HEK293 (cell line): ENCODE results near the gene MARK3.

Source experiments
- CTCF ChIA-PET: fragments of 350-600 bp; formaldehyde crosslinking; extraction: SDS; loops from one replicate; lab custom pipeline; 2021; ENCODE audit warnings: antibody characterized with exemption; lab: Yijun Ruan, JAX
- POLR2A ChIA-PET: fragments of 300-600 bp; formaldehyde crosslinking; extraction: SDS; loops from one replicate; lab custom pipeline; 2020; ENCODE audit warnings: antibody characterized with exemption, inconsistent platforms; lab: Yijun Ruan, JAX
- H3K27ac ChIP-seq: fragments of 200-500 bp; sonication (Bioruptor generic); 2 replicates; pipeline ENCODE4 v1.5.1; 2014; ENCODE audit warnings: low read depth, low read length, control low read depth, inconsistent platforms; ENCODE audit errors: extremely low read depth
- H3K36me3 ChIP-seq, 2 experiments: fragments of 200-500 bp in 1 of 2; sonication (Bioruptor generic) in 1 of 2; 1 replicate in 1 of 2; 2 replicates in 1 of 2; pipeline ENCODE4 v1.5.1; 2014 to 2017; ENCODE audit warnings: inconsistent platforms in 2 of 2, low read length in 2 of 2; ENCODE audit not compliant: control insufficient read depth in 2 of 2, insufficient read depth in 1 of 2
- H3K4me1 ChIP-seq: fragments of 200-500 bp; sonication (Bioruptor generic); 2 replicates; pipeline ENCODE4 v1.5.1; 2014; ENCODE audit warnings: mild to moderate bottlenecking, low read length, inconsistent platforms; ENCODE audit not compliant: control insufficient read depth, insufficient read depth
- H3K4me3 ChIP-seq: 2 replicates; pipeline ENCODE4 v1.5.1; 2011; ENCODE audit warnings: low read depth, mild to moderate bottlenecking, control low read depth, low read length, moderate library complexity
- H3K9me3 ChIP-seq: fragments of 200-500 bp; sonication (Bioruptor generic); 2 replicates; pipeline ENCODE4 v1.5.1; 2014; ENCODE audit warnings: low read depth, low read length, inconsistent platforms; ENCODE audit not compliant: control insufficient read depth, insufficient read depth
- GLIS1 ChIP-seq: fragments of 450-650 bp; formaldehyde crosslinking; IDR thresholded peaks from 2 replicates; pipeline ENCODE4 v1.5.1; 2016; ENCODE audit warnings: missing biosample characterization, missing genetic modification characterization
- KLF1 ChIP-seq: fragments of 450-650 bp; formaldehyde crosslinking; IDR thresholded peaks from 2 replicates; pipeline ENCODE4 v1.5.1; 2016; ENCODE audit warnings: missing biosample characterization, missing genetic modification characterization
- KLF7 ChIP-seq: fragments of 450-650 bp; formaldehyde crosslinking; IDR thresholded peaks from 2 replicates; pipeline ENCODE4 v1.5.1; 2016; ENCODE audit warnings: missing biosample characterization, missing genetic modification characterization, borderline replicate concordance
- MZF1 ChIP-seq: fragments of 450-650 bp; formaldehyde crosslinking; IDR thresholded peaks from 2 replicates; pipeline ENCODE4 v1.5.1; 2017; ENCODE audit warnings: missing biosample characterization, missing genetic modification characterization, borderline replicate concordance
- SCRT1 ChIP-seq: fragments of 450-650 bp; formaldehyde crosslinking; IDR thresholded peaks from 2 replicates; pipeline ENCODE4 v1.5.1; 2016; ENCODE audit warnings: missing biosample characterization, missing genetic modification characterization, borderline replicate concordance
- ZNF146 ChIP-seq: fragments of 450-650 bp; formaldehyde crosslinking; IDR thresholded peaks from 2 replicates; pipeline ENCODE4 v1.5.1; 2016; ENCODE audit warnings: missing biosample characterization, missing genetic modification characterization
- ZNF157 ChIP-seq: fragments of 450-650 bp; formaldehyde crosslinking; IDR thresholded peaks from 2 replicates; pipeline ENCODE4 v1.5.1; 2016; ENCODE audit warnings: missing biosample characterization, missing genetic modification characterization
- ZNF23 ChIP-seq: fragments of 450-650 bp; formaldehyde crosslinking; IDR thresholded peaks from 2 replicates; pipeline ENCODE4 v1.5.1; 2016; ENCODE audit warnings: missing biosample characterization, missing genetic modification characterization, borderline replicate concordance
- ZNF311 ChIP-seq: fragments of 450-650 bp; formaldehyde crosslinking; IDR thresholded peaks from 2 replicates; pipeline ENCODE4 v1.5.1; 2017; ENCODE audit warnings: missing biosample characterization, missing genetic modification characterization, borderline replicate concordance
- ZNF48 ChIP-seq: fragments of 450-650 bp; formaldehyde crosslinking; IDR thresholded peaks from 2 replicates; pipeline ENCODE4 v1.5.1; 2016; ENCODE audit warnings: missing biosample characterization, missing genetic modification characterization
- ZNF621 ChIP-seq: fragments of 450-650 bp; formaldehyde crosslinking; IDR thresholded peaks from 2 replicates; pipeline ENCODE4 v1.5.1; 2017; ENCODE audit warnings: missing biosample characterization, missing genetic modification characterization
- ZNF654 ChIP-seq: fragments of 450-650 bp; formaldehyde crosslinking; IDR thresholded peaks from 2 replicates; pipeline ENCODE4 v1.5.1; 2016; ENCODE audit warnings: low read depth, missing biosample characterization, missing genetic modification characterization
- ZNF670 ChIP-seq: fragments of 450-650 bp; formaldehyde crosslinking; IDR thresholded peaks from 2 replicates; pipeline ENCODE4 v1.5.1; 2016; ENCODE audit warnings: missing biosample characterization, missing genetic modification characterization, low read depth
- ZNF677 ChIP-seq: fragments of 450-650 bp; IDR thresholded peaks from 2 replicates; pipeline ENCODE4 v1.5.0; 2018; ENCODE audit warnings: missing biosample characterization, mild to moderate bottlenecking, missing genetic modification characterization, moderate library complexity
- ZNF792 ChIP-seq: fragments of 450-650 bp; formaldehyde crosslinking; IDR thresholded peaks from 2 replicates; pipeline ENCODE4 v1.5.1; 2016; ENCODE audit warnings: missing biosample characterization, missing genetic modification characterization
- ZNF843 ChIP-seq: fragments of 450-650 bp; formaldehyde crosslinking; IDR thresholded peaks from 2 replicates; pipeline ENCODE4 v1.5.1; 2016; ENCODE audit warnings: missing biosample characterization, missing genetic modification characterization
- ZSCAN23 ChIP-seq: fragments of 450-650 bp; formaldehyde crosslinking; IDR thresholded peaks from 2 replicates; pipeline ENCODE4 v1.5.1; 2016; ENCODE audit warnings: missing biosample characterization, missing genetic modification characterization
- ZXDB ChIP-seq: fragments of 450-650 bp; formaldehyde crosslinking; IDR thresholded peaks from 2 replicates; pipeline ENCODE4 v1.5.1; 2016; ENCODE audit warnings: missing biosample characterization, missing genetic modification characterization
- TF ChIP-seq, protein P1 (sequence below): fragments of 450-650 bp; formaldehyde crosslinking; conservative IDR thresholded peaks from 2 replicates; pipeline ENCODE4 v1.5.1; 2016; ENCODE audit warnings: low read depth, missing biosample characterization, missing genetic modification characterization
- TF ChIP-seq, protein P2 (sequence below): fragments of 450-650 bp; formaldehyde crosslinking; IDR thresholded peaks from 2 replicates; pipeline ENCODE4 v1.5.1; 2016; ENCODE audit warnings: missing biosample characterization, missing genetic modification characterization, borderline replicate concordance

MARK3 gene

DNA sequence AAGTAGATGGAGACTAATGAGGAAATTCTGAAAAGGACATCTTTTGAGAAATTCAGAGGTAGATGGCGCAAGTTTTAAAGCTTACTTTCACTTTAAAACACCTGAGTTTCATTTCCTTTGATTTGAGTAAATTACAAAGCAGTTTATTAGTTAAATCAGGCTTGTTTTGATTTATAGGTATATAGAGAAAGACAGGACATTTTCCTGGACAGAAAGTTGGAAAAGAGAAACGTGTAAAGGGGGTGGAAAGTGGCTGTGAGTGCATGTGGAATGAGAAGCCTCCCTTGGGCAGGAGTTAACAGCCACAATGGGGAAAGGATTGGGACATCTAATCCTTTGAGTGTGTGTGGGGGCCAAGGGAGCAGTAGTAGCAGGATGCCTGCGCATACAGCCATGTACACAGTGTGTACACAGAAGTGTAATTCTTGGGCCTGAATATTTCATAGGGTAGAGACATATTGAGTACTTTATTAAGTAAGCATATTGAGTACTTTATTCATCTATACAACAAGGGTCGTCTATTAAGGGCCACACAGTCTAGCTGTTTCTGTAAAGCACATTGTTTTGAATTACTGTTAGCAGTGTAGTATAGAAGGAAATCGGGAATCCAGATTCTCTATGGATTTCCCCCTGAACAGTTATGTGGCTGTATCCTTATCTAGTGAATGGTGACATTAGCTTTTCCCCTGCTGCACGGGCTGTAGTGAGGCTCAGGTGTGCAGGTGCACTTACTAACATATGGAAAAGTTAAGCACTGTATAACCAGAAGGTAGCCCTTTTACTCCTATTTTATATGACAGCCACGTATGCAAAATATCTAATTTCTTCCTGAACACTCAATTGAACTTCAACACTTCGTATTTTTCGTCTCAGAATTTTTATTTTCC lies 19.1 kb downstream of the MARK3 start (continued):
- TF ChIP-seq SCRT1 (no peak), ZNF311 (tag by site-specific recombination) (no peak), ZNF23 (tag by site-specific recombination) (no peak), ZNF843 (no peak), ZNF621 (tag by site-specific recombination) (no peak), MZF1 (no peak)

DNA sequence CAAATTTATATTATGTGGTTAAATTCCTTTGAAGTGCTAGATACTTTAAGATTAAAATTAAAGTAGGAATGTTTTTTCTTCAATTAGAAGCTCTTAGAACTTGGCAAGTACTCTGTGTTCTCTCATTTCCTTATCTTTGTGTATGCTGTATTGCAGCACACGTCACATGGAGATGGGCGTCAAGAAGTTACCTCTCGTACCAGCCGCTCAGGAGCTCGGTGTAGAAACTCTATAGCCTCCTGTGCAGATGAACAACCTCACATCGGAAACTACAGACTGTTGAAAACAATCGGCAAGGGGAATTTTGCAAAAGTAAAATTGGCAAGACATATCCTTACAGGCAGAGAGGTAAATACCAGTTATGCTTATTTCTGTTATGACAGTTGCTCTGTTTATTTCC lies 19.7 kb downstream of the MARK3 start:
- POLR2A ChIA-PET = no interaction called here
- no peak overlapping the region for H3K27ac ChIP-seq
- TF ChIP-seq ZNF654 (tag by site-specific recombination) (no peak), ZNF677 (no peak), ZNF670 (no peak), ZNF792 (tag by site-specific recombination) (no peak), ZXDB (no peak), KLF1 (tag by site-specific recombination) (no peak), ZSCAN23 (no peak), ZNF146 (tag by site-specific recombination) (no peak), GLIS1 (tag by site-specific recombination) (no peak), ZNF48 (no peak), ZNF157 (tag by site-specific recombination) (no peak), KLF7 (no peak)
- TF ChIP-seq, protein P1, sequence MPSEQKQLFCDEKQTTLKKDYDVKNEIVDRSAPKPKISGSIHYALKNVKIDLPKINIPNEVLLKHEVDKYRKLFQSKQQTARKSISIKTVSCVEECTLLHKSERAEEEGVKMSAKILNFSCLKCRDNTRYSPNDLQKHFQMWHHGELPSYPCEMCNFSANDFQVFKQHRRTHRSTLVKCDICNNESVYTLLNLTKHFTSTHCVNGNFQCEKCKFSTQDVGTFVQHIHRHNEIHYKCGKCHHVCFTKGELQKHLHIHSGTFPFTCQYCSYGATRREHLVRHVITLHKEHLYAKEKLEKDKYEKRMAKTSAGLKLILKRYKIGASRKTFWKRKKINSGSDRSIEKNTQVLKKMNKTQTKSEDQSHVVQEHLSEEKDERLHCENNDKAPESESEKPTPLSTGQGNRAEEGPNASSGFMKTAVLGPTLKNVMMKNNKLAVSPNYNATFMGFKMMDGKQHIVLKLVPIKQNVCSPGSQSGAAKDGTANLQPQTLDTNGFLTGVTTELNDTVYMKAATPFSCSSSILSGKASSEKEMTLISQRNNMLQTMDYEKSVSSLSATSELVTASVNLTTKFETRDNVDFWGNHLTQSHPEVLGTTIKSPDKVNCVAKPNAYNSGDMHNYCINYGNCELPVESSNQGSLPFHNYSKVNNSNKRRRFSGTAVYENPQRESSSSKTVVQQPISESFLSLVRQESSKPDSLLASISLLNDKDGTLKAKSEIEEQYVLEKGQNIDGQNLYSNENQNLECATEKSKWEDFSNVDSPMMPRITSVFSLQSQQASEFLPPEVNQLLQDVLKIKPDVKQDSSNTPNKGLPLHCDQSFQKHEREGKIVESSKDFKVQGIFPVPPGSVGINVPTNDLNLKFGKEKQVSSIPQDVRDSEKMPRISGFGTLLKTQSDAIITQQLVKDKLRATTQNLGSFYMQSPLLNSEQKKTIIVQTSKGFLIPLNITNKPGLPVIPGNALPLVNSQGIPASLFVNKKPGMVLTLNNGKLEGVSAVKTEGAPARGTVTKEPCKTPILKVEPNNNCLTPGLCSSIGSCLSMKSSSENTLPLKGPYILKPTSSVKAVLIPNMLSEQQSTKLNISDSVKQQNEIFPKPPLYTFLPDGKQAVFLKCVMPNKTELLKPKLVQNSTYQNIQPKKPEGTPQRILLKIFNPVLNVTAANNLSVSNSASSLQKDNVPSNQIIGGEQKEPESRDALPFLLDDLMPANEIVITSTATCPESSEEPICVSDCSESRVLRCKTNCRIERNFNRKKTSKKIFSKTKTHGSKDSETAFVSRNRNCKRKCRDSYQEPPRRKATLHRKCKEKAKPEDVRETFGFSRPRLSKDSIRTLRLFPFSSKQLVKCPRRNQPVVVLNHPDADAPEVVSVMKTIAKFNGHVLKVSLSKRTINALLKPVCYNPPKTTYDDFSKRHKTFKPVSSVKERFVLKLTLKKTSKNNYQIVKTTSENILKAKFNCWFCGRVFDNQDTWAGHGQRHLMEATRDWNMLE (tag by site-specific recombination) = no peak
- TF ChIP-seq, protein P2, sequence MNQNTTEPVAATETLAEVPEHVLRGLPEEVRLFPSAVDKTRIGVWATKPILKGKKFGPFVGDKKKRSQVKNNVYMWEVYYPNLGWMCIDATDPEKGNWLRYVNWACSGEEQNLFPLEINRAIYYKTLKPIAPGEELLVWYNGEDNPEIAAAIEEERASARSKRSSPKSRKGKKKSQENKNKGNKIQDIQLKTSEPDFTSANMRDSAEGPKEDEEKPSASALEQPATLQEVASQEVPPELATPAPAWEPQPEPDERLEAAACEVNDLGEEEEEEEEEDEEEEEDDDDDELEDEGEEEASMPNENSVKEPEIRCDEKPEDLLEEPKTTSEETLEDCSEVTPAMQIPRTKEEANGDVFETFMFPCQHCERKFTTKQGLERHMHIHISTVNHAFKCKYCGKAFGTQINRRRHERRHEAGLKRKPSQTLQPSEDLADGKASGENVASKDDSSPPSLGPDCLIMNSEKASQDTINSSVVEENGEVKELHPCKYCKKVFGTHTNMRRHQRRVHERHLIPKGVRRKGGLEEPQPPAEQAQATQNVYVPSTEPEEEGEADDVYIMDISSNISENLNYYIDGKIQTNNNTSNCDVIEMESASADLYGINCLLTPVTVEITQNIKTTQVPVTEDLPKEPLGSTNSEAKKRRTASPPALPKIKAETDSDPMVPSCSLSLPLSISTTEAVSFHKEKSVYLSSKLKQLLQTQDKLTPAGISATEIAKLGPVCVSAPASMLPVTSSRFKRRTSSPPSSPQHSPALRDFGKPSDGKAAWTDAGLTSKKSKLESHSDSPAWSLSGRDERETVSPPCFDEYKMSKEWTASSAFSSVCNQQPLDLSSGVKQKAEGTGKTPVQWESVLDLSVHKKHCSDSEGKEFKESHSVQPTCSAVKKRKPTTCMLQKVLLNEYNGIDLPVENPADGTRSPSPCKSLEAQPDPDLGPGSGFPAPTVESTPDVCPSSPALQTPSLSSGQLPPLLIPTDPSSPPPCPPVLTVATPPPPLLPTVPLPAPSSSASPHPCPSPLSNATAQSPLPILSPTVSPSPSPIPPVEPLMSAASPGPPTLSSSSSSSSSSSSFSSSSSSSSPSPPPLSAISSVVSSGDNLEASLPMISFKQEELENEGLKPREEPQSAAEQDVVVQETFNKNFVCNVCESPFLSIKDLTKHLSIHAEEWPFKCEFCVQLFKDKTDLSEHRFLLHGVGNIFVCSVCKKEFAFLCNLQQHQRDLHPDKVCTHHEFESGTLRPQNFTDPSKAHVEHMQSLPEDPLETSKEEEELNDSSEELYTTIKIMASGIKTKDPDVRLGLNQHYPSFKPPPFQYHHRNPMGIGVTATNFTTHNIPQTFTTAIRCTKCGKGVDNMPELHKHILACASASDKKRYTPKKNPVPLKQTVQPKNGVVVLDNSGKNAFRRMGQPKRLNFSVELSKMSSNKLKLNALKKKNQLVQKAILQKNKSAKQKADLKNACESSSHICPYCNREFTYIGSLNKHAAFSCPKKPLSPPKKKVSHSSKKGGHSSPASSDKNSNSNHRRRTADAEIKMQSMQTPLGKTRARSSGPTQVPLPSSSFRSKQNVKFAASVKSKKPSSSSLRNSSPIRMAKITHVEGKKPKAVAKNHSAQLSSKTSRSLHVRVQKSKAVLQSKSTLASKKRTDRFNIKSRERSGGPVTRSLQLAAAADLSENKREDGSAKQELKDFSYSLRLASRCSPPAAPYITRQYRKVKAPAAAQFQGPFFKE = no peak
- TF ChIP-seq, all 188 proteins: peak for 0

More for the DNA sequence above, 19.7 kb downstream of the MARK3 start:
- CTCF ChIA-PET = interaction anchor here (0.6 to 3.9 kb wide), 2 partner anchors 13 to 56 kb away, joined by 3 to 49 read pairs; no protein-coding TSS in a partner anchor
- Histone ChIP-seq H3K9me3 (no peaks in the 10 kb centered on the region), H3K36me3 (peaks cover 13 to 15% of the 10 kb centered on the region in 2 experiments; a peak in 2 of 3 replicates), H3K4me3 (no peak overlapping the region), H3K4me1 (peaks cover 41% of the 10 kb centered on the region)
